GM12878 (cell line): ENCODE data around the gene SSRP1.

Experiments
- CHD2 ChIP-seq: IDR thresholded peaks from 2 replicates; pipeline ENCODE4 v1.6.1; 2011; ENCODE audit warnings: low read depth, low read length, improper control_type of control experiment, borderline replicate concordance
- POLR2A ChIP-seq: IDR thresholded peaks from 2 replicates; pipeline ENCODE4 v1.6.1; 2011; ENCODE audit warnings: low read depth, mild to moderate bottlenecking, low read length
- POLR2AphosphoS5 ChIP-seq: IDR thresholded peaks from 2 replicates; pipeline ENCODE4 v1.6.1; 2011; ENCODE audit warnings: mild to moderate bottlenecking, low read length, inconsistent platforms
- RAD21 ChIP-seq: IDR thresholded peaks from 2 replicates; pipeline ENCODE4 v1.6.1; 2011; ENCODE audit warnings: mild to moderate bottlenecking, low read depth, low read length, moderate library complexity; ENCODE audit not compliant: insufficient read depth
- SP1 ChIP-seq: IDR thresholded peaks from one replicate; pipeline ENCODE4 v1.6.1; 2011; ENCODE audit warnings: low read depth, low read length
- SPI1 ChIP-seq: IDR thresholded peaks from 2 replicates; pipeline ENCODE4 v1.6.1; 2011; ENCODE audit warnings: low read depth, mild to moderate bottlenecking, low read length, moderate library complexity, borderline replicate concordance; ENCODE audit not compliant: insufficient read depth
- ZNF384 ChIP-seq: IDR thresholded peaks from 2 replicates; pipeline ENCODE4 v1.6.1; 2012; ENCODE audit warnings: low read depth, mild to moderate bottlenecking, low read length, improper control_type of control experiment, borderline replicate concordance
- TF ChIP-seq, protein P1 (sequence below), 3 experiments: IDR thresholded peaks in 2 of 3; conservative IDR thresholded peaks in 1 of 3; 2 replicates each; pipeline ENCODE4 v1.5.1; 2011; ENCODE audit warnings: low read depth in 3 of 3, low read length in 3 of 3, mild to moderate bottlenecking in 3 of 3, control low read depth in 2 of 3, moderate library complexity in 2 of 3, inconsistent platforms in 1 of 3, mixed read lengths in 1 of 3; ENCODE audit not compliant: control insufficient read depth in 2 of 3, insufficient read depth in 1 of 3; ENCODE audit errors: extremely low read depth in 1 of 3
- TF ChIP-seq, protein P2 (sequence below): fragments of 150-350 bp; IDR thresholded peaks from 2 replicates; pipeline ENCODE4 v1.6.1; 2016; ENCODE audit warnings: low read depth, low read length

DNA sequence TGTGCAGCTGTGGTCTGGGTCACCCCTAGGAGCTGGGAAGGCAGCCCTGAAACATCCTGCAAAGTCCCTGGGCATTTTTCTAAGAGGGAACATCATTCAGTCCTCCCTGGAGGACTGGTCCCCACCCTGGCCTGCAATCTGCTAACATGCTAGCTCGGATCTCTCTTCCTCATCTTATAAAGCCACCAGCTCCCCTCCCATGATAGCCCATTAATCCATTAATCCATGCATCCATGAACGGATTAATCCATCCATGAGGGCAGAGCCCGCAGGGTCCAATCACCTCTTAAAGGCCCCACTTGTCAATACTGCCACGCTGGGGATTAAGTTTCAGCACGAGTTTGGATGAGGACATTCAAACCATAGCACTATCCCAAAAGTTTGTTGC is 33.1 kb upstream of the SSRP1 start:
- TF ChIP-seq SP1: no peak
- TF ChIP-seq ZNF384: no peak
- no peak for TF ChIP-seq POLR2AphosphoS5
- TF ChIP-seq CHD2: no peak
- TF ChIP-seq, protein P1, sequence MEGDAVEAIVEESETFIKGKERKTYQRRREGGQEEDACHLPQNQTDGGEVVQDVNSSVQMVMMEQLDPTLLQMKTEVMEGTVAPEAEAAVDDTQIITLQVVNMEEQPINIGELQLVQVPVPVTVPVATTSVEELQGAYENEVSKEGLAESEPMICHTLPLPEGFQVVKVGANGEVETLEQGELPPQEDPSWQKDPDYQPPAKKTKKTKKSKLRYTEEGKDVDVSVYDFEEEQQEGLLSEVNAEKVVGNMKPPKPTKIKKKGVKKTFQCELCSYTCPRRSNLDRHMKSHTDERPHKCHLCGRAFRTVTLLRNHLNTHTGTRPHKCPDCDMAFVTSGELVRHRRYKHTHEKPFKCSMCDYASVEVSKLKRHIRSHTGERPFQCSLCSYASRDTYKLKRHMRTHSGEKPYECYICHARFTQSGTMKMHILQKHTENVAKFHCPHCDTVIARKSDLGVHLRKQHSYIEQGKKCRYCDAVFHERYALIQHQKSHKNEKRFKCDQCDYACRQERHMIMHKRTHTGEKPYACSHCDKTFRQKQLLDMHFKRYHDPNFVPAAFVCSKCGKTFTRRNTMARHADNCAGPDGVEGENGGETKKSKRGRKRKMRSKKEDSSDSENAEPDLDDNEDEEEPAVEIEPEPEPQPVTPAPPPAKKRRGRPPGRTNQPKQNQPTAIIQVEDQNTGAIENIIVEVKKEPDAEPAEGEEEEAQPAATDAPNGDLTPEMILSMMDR (IDR thresholded peaks at IDR 0.05 in 2 of 3, conservative IDR thresholded peaks at IDR 0.05 in 1 of 3; ENCODE audit: control insufficient read depth in 2 of 3, extremely low read depth in 1 of 3, insufficient read depth in 1 of 3, low read depth in 3 of 3, low read length in 3 of 3): no peak
- TF ChIP-seq, protein P2, sequence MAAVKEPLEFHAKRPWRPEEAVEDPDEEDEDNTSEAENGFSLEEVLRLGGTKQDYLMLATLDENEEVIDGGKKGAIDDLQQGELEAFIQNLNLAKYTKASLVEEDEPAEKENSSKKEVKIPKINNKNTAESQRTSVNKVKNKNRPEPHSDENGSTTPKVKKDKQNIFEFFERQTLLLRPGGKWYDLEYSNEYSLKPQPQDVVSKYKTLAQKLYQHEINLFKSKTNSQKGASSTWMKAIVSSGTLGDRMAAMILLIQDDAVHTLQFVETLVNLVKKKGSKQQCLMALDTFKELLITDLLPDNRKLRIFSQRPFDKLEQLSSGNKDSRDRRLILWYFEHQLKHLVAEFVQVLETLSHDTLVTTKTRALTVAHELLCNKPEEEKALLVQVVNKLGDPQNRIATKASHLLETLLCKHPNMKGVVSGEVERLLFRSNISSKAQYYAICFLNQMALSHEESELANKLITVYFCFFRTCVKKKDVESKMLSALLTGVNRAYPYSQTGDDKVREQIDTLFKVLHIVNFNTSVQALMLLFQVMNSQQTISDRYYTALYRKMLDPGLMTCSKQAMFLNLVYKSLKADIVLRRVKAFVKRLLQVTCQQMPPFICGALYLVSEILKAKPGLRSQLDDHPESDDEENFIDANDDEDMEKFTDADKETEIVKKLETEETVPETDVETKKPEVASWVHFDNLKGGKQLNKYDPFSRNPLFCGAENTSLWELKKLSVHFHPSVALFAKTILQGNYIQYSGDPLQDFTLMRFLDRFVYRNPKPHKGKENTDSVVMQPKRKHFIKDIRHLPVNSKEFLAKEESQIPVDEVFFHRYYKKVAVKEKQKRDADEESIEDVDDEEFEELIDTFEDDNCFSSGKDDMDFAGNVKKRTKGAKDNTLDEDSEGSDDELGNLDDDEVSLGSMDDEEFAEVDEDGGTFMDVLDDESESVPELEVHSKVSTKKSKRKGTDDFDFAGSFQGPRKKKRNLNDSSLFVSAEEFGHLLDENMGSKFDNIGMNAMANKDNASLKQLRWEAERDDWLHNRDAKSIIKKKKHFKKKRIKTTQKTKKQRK: no peak
- no peak for TF ChIP-seq SPI1
- no peak for TF ChIP-seq RAD21
- TF ChIP-seq POLR2A: no peak
